ENCODE data around the gene REEP5.

DNA sequence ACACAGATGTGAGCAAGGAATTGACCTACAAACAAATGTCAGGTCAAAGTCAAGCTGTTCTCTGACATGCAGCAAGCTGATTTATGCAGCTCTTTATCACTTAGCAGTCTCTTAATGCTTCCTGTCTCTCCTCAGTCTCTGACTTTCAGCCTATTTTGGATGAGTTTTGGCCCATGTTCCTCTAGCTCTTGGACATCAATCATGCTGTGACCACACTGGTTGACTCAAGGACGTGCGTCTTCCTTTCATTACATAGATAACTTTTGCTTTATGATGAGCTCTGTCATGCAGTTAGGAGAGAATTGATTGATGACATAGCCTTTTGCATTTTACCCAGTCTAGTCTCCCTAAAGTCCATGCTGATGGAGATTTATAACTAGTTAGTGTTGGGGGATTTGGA is 9.4 kb upstream of the REEP5 start:
- TF ChIP-seq CTCF (IDR thresholded peaks at IDR 0.05; ENCODE audit: low read depth, low read length, poor library complexity, severe bottlenecking) (no peak), EZH2phosphoT487 (IDR thresholded peaks at IDR 0.05; ENCODE audit: borderline replicate concordance, low read length) (no peak)
